GM12873 (cell line): ENCODE data around the gene GLRA3.

Experiments used
- TF ChIP-seq, protein P1 (sequence below): IDR thresholded peaks from 2 replicates; pipeline ENCODE4 v1.5.1; 2012; ENCODE audit warnings: low read depth, mild to moderate bottlenecking, moderate library complexity, low read length, control low read depth; ENCODE audit not compliant: insufficient read depth; ENCODE audit errors: missing control alignments

Gene GLRA3

GRCh38 chr4:174739576-174739975, 89.5 kb downstream of the GLRA3 start:
- TF ChIP-seq, protein P1, sequence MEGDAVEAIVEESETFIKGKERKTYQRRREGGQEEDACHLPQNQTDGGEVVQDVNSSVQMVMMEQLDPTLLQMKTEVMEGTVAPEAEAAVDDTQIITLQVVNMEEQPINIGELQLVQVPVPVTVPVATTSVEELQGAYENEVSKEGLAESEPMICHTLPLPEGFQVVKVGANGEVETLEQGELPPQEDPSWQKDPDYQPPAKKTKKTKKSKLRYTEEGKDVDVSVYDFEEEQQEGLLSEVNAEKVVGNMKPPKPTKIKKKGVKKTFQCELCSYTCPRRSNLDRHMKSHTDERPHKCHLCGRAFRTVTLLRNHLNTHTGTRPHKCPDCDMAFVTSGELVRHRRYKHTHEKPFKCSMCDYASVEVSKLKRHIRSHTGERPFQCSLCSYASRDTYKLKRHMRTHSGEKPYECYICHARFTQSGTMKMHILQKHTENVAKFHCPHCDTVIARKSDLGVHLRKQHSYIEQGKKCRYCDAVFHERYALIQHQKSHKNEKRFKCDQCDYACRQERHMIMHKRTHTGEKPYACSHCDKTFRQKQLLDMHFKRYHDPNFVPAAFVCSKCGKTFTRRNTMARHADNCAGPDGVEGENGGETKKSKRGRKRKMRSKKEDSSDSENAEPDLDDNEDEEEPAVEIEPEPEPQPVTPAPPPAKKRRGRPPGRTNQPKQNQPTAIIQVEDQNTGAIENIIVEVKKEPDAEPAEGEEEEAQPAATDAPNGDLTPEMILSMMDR = no peak

DNA sequence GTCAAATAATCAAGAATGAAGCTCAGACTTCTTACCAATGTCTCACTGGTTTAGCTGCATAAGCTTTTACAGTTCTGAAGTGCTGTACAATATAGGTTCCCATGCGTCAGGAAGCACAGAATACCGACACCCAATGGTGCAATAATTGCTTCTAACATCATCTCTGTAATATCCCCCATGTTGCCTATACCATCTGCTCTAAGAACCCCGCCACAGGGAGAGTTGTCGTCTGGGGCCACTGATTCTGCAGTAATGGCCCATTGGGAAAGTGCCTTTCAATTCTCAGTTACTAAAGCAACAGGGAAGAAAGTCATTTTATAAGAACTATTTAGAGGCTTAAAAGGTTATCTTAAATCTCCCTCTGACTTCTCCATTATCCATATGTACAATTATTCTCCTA, 94.9 kb downstream of the GLRA3 start:
- TF ChIP-seq, protein P1 = no peak

DNA sequence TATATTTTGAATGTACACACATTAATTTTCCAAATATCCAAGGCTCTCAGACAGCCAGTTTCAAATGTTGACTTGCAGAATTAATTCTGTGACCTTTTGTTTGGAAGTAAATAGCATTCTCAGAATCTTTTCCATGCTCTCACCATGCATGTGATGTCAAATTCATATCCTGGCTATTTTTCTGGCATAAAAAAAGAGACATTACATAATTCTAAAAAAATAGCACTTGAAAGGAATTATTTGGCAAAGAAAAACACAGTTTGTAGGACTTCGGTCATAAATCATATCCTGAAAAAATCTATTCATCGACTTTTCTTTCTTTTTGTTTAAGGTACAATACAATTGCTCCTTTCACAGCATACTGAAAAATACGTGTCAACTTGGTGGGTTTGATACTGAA, 111.2 kb downstream of the GLRA3 start:
- TF ChIP-seq, protein P1 = no peak

DNA sequence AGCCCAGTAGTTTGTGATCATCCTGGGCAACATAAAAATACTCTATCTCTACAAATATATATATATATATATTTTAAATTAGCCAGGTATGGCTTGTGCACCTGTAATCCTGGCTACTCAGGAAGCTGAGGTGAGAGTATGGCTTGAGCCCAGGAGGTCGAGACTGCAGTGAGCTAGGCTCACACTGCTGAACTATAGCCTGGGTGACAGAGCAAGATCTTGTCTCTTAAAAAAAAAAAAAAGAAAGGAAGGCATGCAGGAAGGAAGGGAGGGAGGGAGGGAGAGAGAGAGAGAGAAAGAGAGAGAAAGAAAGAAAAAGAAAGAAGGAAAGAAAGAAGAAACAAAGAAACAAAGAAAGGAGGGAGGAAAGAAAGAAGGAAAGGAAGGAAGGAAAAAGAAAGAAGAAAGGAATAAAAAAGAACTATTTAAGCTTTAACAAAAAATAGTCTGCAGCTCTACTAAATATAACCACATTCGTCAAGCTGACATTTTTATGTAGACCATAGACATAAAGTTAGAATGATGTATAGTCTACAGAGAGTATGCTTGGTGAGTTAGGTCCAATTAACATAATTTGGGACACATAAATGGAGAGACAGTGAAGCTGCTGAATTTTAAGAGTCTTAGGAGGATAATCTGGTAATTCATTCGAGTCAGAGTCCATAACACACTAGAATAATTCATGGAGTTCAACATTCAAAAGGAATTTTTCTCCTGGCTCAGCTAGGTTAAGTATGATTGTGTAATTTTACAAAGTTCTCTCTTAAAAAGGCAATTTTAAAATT, 111.9 kb downstream of the GLRA3 start:
- TF ChIP-seq, protein P1 = no peak

DNA sequence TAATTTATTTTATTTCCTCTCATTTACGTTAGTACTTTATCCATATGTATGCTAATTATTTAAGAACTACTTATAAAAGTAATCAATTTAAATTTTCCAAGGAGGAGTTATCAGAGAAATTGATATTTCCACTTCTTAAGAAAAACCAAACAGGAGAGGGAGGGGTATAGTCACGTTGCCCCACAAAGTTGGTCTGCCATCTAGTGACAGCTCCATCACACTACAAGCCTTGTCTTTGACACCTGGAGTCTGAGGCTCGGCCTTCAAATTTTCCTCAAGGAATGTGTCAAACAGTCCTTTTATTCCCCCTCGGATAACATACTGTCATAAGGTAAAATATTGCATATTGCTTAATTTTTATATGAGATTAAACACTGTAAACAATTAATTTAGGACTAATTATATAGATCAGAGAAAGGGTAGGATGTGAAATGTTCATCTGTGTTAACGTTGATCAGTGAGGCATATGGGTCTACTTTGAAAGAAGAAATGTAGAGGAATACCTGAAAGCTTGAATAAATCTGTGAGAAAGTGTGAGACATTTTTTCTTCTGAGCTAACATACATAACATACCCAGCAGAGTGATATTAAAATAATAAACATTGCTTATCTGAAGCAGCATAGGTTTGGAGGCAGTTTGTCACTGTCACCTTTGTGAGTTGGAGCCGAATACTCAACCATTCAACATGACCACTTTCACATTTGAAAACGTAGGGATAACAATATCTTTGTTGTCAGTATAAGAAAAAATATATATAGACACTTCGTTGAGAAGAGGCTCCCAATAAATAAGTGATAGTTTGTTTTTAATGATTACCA, 114.4 kb downstream of the GLRA3 start:
- TF ChIP-seq, protein P1 = peak; percentile 83

DNA sequence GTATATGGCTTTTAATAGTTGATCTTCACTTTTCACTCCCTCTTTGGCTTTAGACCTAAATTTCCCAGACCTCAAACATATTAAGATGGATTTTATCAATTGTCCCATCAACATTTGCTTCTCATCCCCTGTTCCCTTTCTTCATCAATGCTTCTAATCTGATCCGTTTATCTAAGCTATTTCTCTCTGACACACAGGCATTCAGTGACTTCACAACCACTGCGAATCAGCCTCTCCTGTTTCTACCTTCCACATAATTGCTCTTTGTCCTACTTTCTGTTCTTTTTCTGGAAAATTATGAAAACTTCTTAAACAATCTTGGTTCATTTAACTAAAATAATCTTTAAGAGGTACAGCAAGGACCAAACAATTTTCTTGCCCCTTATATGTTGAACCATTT, 115.2 kb downstream of the GLRA3 start:
- TF ChIP-seq, protein P1 = no peak

DNA sequence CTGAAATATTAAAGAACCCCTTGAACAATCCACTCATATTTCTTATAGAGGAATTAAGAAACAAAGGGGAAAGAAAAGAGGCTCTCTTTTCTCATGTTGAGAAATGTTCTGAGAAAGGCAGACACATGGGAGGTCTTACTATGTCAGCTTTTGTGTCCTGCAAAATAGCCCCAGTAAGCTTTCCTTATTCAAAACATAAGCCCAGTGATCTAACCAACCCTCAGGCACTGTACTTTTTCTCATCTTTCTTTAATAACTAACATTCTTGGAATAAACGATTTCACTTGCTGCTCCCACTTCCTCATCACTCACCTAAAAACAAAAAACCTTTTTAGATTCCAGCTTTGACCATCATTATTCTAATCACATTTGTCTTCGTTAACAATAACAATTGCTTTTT, 115.9 kb downstream of the GLRA3 start:
- TF ChIP-seq, protein P1 = no peak
